ENCODE measurements around the gene C2orf81. TPM values are rescaled to one million over a fixed set of nuclear protein-coding genes. Genes with fewer than 3 reads are reported as not detected.

The C2orf81 gene
- total and polyA plus RNA-seq, 10 of the 15 experiments (the other 5 are each of a cell fraction or from before 2014, with no cell fraction given): 0.10 to 9.8 (median 2.7) TPM

DNA sequence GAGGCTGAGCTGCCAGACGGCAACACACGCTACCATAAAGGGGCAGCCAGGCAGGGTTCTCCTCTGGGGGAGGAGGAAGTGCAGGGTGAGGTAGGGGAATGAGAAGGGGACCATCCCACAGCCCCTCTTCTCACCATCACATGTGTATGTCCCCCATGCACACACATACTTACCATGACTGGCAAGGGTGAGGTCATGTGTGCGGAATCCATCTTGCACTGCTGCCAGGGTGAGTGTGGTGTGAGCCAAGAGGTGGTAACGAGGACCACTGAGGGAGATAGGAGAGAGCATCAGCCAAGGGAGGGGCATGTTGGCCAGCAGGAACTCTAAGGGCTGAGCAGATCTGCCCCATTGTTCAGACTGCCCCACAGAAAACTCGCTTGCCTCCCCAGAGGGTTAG, 7.3 kb upstream of the C2orf81 start (continued):
- TF ChIP-seq, protein P1, sequence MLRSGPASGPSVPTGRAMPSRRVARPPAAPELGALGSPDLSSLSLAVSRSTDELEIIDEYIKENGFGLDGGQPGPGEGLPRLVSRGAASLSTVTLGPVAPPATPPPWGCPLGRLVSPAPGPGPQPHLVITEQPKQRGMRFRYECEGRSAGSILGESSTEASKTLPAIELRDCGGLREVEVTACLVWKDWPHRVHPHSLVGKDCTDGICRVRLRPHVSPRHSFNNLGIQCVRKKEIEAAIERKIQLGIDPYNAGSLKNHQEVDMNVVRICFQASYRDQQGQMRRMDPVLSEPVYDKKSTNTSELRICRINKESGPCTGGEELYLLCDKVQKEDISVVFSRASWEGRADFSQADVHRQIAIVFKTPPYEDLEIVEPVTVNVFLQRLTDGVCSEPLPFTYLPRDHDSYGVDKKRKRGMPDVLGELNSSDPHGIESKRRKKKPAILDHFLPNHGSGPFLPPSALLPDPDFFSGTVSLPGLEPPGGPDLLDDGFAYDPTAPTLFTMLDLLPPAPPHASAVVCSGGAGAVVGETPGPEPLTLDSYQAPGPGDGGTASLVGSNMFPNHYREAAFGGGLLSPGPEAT (IDR thresholded peaks at IDR 0.05; ENCODE audit: low read depth): no peak
- TF ChIP-seq SREBF1 (IDR thresholded peaks at IDR 0.05; ENCODE audit: low read length): no peak
- no peak for TF ChIP-seq FOS (IDR thresholded peaks at IDR 0.05; ENCODE audit: borderline replicate concordance, extremely low read depth, insufficient read length)
- no peak for TF ChIP-seq ZNF384 (IDR thresholded peaks at IDR 0.05; ENCODE audit: borderline replicate concordance, low read depth, low read length)
- no peak for TF ChIP-seq NFYB (IDR thresholded peaks at IDR 0.05; ENCODE audit: insufficient read depth, low read depth, low read length)

DNA sequence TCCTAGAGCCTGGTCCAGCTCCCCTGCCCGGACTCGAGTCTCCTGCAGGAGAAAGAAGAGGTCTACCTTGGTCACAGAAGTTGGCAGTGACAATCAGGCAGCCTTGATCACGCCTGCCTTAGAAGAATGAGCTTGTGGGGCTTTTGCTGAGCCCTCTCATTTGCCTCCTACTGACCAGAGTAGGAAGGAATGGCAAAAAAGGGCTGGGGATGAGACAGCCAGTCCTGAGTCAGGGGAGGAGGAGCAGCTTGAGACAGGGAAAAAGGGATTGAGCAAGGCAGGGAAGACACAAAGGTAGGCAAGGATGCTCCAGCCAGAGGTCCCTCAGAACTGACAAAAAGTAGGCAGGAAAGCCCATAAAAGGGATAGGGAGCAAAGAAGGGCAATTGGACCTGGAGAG, 6.1 kb upstream of the C2orf81 start:
- CTCF ChIA-PET: no interaction called here
- Histone ChIP-seq H3K36me3 (ENCODE audit: control insufficient read depth in 2 of 2, insufficient read depth in 2 of 2, low read length in 1 of 2) (peaks cover 0 to 12% of the 10 kb centered on the region in 2 experiments; a peak in 1 of 4 replicates), H3K4me1 (ENCODE audit: control insufficient read depth, insufficient read depth, low read length) (peaks cover 7% of the 10 kb centered on the region; the same call in 1 of the 2 replicates), H3K4me3 (no peak overlapping the region), H3K27me3 (replicated peaks in 1 of 2; ENCODE audit: control insufficient read depth in 2 of 2, insufficient read depth in 2 of 2, low read length in 1 of 2) (no peaks in the 10 kb centered on the region), H4K20me1 (ENCODE audit: control insufficient read depth, insufficient read depth) (no peaks in the 10 kb centered on the region), H3K27ac (ENCODE audit: control insufficient read depth, insufficient read depth) (no peak overlapping the region), H3K9ac (ENCODE audit: control insufficient read depth, insufficient read depth, low read length) (no peak overlapping the region), H3K79me2 (ENCODE audit: control insufficient read depth, insufficient read depth, low read length) (peaks cover 3% of the 10 kb centered on the region; the same call in 1 of the 2 replicates), H3K9me3 (replicated peaks; ENCODE audit: control insufficient read depth, insufficient read depth, low read length) (no peaks in the 10 kb centered on the region), H2AFZ (ENCODE audit: control insufficient read depth, low read depth, low read length) (no peak overlapping the region), H3K4me2 (ENCODE audit: control insufficient read depth, insufficient read depth) (no peak overlapping the region)
- POLR2A ChIA-PET: interaction anchor here (0.6 kb wide), 1 partner anchor 239 kb away, joined by 4 read pairs; no protein-coding TSS in a partner anchor
- TF ChIP-seq SIN3A (IDR thresholded peaks at IDR 0.05; ENCODE audit: low read depth, low read length): no peak
- TF ChIP-seq, protein P2, sequence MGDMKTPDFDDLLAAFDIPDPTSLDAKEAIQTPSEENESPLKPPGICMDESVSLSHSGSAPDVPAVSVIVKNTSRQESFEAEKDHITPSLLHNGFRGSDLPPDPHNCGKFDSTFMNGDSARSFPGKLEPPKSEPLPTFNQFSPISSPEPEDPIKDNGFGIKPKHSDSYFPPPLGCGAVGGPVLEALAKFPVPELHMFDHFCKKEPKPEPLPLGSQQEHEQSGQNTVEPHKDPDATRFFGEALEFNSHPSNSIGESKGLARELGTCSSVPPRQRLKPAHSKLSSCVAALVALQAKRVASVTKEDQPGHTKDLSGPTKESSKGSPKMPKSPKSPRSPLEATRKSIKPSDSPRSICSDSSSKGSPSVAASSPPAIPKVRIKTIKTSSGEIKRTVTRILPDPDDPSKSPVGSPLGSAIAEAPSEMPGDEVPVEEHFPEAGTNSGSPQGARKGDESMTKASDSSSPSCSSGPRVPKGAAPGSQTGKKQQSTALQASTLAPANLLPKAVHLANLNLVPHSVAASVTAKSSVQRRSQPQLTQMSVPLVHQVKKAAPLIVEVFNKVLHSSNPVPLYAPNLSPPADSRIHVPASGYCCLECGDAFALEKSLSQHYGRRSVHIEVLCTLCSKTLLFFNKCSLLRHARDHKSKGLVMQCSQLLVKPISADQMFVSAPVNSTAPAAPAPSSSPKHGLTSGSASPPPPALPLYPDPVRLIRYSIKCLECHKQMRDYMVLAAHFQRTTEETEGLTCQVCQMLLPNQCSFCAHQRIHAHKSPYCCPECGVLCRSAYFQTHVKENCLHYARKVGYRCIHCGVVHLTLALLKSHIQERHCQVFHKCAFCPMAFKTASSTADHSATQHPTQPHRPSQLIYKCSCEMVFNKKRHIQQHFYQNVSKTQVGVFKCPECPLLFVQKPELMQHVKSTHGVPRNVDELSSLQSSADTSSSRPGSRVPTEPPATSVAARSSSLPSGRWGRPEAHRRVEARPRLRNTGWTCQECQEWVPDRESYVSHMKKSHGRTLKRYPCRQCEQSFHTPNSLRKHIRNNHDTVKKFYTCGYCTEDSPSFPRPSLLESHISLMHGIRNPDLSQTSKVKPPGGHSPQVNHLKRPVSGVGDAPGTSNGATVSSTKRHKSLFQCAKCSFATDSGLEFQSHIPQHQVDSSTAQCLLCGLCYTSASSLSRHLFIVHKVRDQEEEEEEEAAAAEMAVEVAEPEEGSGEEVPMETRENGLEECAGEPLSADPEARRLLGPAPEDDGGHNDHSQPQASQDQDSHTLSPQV (IDR thresholded peaks at IDR 0.05): no peak
- TF ChIP-seq RUNX3 (IDR thresholded peaks at IDR 0.05; ENCODE audit: low read length): no peak
- TF ChIP-seq, protein P3, sequence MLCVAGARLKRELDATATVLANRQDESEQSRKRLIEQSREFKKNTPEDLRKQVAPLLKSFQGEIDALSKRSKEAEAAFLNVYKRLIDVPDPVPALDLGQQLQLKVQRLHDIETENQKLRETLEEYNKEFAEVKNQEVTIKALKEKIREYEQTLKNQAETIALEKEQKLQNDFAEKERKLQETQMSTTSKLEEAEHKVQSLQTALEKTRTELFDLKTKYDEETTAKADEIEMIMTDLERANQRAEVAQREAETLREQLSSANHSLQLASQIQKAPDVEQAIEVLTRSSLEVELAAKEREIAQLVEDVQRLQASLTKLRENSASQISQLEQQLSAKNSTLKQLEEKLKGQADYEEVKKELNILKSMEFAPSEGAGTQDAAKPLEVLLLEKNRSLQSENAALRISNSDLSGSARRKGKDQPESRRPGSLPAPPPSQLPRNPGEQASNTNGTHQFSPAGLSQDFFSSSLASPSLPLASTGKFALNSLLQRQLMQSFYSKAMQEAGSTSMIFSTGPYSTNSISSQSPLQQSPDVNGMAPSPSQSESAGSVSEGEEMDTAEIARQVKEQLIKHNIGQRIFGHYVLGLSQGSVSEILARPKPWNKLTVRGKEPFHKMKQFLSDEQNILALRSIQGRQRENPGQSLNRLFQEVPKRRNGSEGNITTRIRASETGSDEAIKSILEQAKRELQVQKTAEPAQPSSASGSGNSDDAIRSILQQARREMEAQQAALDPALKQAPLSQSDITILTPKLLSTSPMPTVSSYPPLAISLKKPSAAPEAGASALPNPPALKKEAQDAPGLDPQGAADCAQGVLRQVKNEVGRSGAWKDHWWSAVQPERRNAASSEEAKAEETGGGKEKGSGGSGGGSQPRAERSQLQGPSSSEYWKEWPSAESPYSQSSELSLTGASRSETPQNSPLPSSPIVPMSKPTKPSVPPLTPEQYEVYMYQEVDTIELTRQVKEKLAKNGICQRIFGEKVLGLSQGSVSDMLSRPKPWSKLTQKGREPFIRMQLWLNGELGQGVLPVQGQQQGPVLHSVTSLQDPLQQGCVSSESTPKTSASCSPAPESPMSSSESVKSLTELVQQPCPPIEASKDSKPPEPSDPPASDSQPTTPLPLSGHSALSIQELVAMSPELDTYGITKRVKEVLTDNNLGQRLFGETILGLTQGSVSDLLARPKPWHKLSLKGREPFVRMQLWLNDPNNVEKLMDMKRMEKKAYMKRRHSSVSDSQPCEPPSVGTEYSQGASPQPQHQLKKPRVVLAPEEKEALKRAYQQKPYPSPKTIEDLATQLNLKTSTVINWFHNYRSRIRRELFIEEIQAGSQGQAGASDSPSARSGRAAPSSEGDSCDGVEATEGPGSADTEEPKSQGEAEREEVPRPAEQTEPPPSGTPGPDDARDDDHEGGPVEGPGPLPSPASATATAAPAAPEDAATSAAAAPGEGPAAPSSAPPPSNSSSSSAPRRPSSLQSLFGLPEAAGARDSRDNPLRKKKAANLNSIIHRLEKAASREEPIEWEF (IDR thresholded peaks at IDR 0.05; ENCODE audit: insufficient replicate concordance, low read depth, low read length): no peak
- BruUV-seq (replicated peaks): no TSS peak
- WGBS (ENCODE audit: insufficient coverage, insufficient replicate concordance, low lambda C conversion rate, missing lambda C conversion rate): 91% methylated on average over 3 of the region's 3 CpGs
- ATAC-seq: no peak
- no peak for FAIRE-seq
- intact Hi-C loops (cut with micrococcal nuclease; ENCODE audit: unreplicated experiment): no loop called here
- in situ Hi-C loops (cut with MboI): no loop called here
- SMC1A ChIA-PET (ENCODE audit: uncharacterized antibody, unreplicated experiment): interaction anchor here (0.7 to 0.8 kb wide), 2 partner anchors 12 to 45 kb away, joined by 3 to 4 read pairs; no protein-coding TSS in a partner anchor
- RAD21 ChIA-PET (ENCODE audit: unreplicated experiment): no interaction called here
- no peak for DNase-seq (ENCODE audit: low read depth, low spot score)
